GM21381 (cell line): ENCODE results near the gene FCRLB.
"Not testable (repeated sequence)": the region's sequence is repeated elsewhere in the genome, so short reads cannot be mapped to it uniquely, and the experiment has no call there.

ENCODE experiments used
- ATAC-seq: cut with Tn5 transposase; IDR thresholded peaks from one replicate; pipeline ENCODE4 v1.9.1; 2021; ENCODE audit warnings: mild to moderate bottlenecking, moderate library complexity; ENCODE audit not compliant: unreplicated experiment

FCRLB gene

DNA sequence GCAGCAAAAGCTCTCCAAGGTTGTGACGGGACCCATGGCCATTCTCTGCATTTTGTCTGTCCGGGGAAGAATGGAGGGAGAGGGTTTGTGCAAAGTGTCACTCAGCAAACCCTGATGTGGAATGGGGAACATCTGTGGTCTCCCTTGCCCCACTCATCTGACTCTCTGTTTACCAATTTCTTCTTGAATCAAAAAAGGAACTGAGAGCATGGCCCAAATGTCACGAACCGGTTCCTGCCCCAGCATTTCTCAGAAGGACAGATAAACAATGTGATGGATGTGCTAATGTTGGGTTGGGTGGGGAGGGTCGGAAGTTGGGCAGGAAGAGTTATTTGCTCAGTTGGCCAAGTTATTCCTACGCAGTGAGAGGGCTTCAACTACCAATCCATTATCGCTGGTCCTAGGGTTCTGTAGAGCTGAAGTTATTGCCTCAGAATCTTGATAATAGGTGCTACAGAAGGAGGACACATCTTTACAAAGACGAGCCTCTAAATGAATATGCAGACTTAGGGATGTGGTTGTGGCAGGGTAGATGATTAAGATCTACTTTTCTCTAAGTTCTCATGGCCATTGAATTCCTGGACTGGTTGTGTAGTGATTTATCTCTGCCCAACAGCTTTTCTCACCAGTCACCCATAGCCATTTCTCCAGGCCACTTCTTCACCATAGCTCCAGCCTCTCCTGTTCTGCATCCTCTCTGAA is 18.7 kb downstream of the FCRLB start:
- no peak for ATAC-seq

DNA sequence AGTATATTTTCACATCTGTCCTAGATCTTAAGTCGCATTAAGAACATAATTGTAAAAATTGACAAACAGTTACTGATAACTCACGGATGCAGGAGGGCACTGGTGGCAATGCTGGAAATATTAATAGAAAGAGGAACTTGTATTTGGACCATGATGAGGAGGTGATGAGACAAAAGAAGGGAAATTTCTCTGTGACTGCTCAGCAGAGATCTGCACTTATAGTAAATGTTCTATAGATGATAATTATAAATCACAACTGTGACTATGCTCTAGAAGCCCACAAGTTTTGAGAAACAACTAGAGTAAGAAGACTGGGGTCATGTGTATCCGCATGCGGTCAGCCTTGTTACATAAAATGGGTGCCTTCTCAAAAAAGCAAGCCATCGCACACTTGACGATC is 19.6 kb downstream of the FCRLB start:
- ATAC-seq: no peak

DNA sequence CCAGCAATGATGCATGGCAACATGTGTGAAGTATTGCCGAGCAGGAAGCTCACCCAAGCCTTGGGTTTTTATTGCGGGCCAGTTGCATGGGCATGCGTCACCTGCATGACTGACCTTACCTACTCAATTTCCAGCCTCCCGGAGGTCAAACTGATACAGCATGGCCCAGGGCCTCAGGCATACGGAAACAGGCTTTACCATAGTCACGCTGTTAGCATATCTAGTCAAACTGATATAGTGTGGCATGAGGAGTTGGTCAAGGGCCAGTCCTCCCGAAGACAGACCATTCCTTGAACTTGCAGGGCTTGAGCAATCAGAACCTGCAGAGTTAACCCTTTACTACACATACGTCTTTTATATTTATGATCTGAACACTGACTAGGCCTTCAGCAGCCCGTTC is 21.9 kb downstream of the FCRLB start:
- ATAC-seq: no peak

DNA sequence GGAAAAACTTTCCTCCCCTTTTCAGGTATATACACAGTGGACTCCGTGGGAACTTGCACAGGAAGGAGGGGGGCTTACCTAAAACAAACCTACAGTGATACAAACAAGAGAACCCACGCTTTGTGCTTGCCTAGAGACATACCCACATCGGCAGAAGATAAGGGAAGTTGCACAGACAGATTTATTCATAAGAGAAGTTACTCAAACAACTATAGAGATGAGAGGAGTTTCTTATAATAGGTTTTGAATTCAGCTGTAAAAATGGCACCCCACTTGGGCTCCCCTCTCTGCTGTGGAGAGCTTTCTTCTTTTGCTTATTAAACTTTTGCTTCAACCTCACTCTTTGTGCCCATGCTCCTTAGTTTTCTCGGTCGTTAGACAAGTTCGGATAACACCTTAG is 26.5 kb downstream of the FCRLB start:
- ATAC-seq: no peak

DNA sequence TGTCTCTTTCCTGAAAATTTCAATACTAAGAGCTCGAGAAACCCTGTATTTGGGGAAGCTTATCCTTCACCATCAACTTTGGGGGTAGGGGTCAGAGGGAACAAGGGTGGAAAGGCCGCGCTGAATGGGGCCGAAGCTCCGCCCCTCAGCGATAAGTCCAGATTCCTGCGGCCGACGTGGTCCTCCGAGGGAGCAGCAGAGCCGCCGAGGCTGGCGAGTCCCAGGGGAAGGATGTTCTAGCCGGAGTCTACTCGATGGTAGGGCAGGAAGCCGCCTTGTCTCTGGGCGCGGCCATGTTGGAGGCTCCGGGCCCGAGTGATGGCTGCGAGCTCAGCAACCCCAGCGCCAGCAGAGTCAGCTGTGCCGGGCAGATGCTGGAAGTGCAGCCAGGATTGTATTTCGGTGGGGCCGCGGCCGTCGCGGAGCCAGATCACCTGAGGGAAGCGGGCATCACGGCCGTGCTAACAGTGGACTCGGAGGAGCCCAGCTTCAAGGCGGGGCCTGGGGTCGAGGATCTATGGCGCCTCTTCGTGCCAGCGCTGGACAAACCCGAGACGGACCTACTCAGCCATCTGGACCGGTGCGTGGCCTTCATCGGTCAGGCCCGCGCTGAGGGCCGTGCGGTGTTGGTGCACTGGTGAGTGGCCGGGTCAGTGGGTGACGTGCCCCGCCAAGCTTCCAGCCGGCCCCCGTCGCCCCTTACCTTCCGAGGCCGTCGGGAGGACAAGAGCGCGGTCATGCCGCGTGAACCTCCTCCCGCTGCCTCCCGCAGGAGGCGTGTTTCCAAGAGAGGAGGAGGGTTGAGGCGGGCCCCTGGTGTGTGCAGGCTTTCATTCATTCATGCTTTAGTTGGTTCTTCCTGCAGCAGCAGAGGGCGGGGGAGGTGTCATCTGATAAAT is 28.4 kb downstream of the FCRLB start, which contains the start of gene DUSP12:
Gene DUSP12 (plus strand): TSS at position 278 of the 899 bp plus-strand sequence. CDS start 16 bp downstream, at position 294.
- peak; percentile 96 for ATAC-seq

DNA sequence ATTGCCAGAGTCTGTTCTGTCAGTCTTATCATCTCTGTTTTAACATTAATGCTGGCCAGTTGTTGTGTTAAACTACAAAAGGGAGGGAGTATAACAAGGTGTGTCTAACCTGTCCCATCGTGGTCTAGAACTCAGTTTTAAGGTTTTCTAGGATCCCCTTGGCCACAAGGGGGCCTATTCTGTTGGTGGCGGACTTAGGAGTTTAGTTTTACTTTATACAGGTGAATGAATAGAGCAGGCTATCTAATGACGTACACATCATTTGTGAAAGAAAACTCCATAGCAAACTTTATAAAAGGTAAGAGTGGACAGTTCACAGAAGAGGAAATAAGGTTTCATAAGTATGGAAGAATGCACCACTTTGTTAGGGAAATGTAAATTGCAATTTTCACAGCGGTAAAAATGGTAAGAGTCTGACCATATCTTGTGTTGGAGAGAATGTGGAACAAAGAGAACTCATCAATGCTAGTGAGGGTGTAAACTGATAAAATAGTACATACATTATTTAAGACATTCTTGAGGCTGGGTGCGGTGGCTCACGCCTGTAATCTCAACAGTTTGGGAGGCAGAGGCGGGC is 42.3 kb downstream of the FCRLB start:
- ATAC-seq: no peak

DNA sequence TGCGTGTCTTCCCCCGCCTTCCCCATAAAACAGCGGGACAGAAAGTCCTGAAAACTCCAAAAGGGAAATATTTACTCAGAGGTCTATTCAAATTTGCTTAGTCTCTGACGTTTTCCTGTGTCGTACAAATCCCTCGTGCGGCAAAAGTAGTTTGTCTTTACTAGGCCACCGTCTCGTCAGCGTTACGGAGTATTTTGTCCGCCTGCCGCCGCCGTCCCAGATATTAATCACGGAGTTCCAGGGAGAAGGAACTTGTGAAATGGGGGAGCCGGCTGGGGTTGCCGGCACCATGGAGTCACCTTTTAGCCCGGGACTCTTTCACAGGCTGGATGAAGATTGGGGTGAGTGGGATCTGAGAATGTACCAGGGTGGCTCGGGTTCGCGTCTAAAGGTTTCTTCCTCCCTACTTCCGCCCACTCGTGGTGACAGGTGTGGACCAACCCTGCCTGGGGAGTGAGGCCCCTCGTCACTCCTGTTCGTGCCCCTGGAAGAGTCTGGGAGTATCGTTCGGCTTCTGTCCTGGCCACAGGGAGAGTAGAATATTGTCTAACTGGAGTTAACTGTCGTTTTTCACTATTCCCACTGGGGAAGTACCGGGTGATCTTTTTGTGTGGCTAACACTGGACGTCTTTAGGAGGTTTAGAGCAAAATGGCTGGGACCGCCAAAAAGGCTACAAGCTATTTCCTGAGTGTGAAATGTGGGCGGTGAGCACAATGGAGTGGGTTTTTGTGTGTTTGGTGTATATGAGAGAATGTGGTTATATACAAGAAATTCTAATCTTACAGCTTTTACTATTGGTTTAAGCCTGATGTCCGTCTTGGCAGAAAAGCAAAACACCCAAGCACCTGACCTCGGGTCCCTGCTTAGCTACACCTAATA is 45.0 kb downstream of the FCRLB start, which contains the start of gene ATF6:
Gene ATF6 (plus strand): TSS at position 219 of the 880 bp plus-strand sequence. CDS start 41 bp downstream, at position 260.
- ATAC-seq: peak; percentile 72

DNA sequence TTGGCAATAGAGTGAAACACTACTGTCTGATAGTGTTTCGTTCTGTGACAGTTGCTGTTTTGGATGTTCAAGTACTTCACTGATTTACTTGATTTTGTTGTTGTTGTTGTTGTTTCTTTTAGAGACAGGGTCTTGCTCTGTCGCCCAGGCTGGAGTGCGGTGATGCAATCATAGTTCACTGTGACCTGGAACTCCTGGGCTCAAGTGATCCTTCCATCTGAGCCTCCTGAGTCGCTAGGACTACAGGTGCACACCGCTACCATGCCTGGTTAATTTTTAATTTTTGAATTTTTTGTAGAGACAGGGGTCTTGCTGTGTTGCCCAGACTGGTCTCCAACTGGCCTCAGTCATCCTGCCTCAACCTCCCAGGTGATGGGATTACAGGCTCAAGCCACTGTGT is 47.1 kb downstream of the FCRLB start:
- no peak for ATAC-seq

DNA sequence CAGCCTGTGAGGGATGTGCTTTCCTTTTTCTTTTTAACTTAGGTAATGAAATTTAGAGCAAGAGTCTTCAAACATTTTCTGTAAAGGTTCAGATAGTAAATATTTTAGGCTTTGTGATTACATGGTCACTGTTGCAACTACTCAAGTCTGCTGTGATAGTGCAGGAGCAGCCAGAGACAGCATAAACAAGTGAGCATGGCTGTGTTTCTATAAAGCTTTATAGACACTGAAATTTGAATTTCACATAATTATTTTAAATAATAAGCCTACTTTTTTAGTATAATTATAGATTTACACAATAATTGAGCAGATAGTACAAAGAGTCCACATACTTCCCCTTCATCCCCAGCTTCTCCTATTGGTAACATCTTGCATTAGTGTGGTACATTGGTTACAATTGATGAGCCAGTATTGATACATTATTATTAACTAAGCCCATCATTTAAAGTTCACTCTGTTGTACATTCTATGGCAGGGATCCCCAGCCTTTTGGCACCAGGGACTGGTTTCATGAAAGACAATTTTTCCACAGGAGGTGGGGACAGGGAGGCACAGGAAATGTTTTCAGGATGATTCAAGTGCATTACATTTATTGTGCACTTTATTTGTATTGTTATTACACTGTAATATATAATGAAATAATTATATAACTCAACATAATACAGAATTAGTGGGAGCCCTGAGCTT is 47.8 kb downstream of the FCRLB start:
- no peak for ATAC-seq

DNA sequence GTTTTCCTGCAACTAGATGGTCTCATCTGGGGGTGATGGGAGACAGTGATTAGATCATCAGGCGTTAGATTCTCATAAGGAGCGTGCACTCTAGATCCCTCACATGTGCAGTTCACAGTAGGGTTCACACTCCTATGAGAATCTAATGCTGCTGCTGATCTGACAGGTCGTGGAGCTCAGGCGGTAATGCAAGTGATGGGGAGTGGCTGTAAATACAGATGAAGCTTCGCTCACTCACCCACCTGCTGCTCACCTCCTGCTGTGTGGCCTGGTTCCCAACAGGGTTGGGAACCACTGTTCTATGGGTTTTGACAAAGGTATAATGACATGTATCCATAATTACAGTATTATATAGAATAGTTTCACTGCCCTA is 48.3 kb downstream of the FCRLB start:
- not testable (repeated sequence) for ATAC-seq

DNA sequence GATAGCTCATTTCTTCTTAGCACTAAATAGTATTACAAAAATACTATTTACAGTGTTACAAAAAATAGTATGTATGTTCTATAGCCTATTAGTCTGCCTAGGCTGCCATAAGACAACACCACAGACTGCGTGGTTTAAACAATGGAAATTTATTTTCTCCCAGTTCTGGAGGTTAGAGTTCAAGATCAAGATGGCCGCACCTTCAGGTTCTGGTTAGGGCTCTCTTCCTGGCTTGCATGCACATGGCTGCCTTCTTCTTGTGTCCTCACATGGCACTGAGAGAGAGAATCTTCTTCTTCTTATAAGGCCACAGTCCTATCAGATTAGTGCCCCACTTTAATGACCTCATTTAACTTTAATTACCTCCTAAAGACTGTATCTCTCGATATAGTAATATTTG is 48.9 kb downstream of the FCRLB start:
- no peak for ATAC-seq

DNA sequence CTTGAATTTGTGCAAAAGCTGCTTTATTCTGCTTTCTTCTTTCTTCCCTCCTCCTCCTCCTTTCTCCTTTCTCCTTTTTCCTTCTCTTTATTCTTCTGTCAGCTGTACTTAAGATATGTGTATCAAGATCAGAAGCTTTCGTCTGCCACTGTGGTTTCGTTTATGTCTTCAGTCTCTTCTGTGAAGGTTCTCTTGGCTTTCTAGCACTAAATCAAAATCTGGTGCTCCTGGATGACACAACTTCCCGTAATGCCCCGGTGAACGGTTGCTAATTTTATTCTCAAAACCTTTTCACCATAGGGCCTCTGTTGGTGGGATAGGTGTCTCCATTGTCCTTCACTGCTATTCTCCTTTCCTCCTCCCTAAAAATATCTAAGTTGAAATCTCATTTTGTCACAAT is 49.8 kb downstream of the FCRLB start:
- no peak for ATAC-seq

DNA sequence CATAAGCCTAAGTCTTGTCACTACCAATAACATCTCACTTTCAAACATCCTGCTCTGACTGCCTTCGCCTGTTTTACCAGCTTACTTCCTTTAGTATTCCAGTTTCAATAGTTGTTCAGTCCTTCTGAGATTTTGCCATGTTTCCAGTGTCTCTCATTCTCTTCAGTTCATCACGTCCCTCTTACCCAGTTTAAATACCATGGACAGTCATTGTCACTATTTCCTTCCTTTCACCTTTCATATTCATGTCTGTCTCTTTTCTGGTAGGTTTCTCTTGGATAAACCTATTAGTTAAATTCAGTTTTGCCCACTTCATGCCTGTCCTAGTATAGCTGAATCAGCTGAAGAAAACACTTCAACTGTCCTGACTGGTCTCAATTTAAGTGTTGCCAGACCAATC is 50.6 kb downstream of the FCRLB start:
- ATAC-seq: no peak

DNA sequence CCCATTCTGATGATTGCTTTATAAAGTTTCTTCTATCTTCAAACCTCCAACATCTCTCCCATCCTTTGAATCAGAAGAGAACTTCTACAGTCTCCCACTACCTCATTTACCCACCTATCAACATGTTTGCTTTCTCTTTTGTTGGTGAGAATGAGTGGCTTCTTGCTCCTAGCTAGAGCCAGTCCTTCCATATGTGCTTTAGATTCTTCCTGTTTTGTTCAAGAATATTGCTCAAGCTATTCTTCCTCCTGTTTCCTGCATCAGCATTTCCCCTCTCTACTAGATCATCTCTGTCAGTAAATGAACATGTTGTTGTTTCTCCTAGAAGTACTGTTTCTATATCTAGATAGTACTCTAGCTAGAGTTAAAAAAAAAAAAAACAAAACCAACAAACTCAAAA is 51.1 kb downstream of the FCRLB start:
- ATAC-seq: no peak

DNA sequence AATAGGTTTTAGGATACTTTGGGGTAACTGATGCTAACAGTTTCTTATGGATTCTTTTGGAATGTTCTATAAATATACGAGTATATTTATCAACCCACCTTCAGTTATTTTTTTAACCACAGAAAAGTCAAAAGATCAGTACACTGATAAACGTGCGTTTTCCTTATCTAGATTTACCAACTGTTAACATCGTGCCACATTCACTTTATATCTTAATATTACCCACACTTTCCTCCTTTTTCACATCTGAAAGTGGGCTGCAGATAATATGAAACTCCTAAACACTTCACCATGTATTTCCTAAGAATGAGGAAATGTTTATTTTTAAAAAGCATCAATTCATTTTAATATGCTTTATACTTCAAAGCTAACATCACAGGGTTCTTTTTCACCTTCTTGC is 52.4 kb downstream of the FCRLB start:
- no peak for ATAC-seq

DNA sequence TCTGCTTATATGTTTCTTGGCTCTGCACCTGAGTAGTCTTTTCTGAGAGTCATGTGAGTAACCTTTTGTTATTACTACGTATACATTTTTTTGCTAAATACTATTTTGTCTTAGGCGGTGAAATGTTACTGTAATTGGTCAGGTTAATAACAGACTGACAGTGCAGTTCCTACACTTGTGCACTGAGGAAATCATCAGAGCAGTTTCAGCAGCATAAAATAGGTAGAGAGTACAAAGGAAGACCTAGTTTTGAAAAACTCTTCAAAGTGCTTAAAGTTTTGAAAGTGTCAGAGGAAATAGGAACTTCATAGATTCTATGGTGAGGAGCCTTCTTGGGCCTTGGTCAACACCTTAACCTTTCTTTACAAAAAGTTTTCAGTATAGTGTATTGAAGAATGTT is 55.9 kb downstream of the FCRLB start:
- no peak for ATAC-seq
